ENCODE results near the gene FOXO1. TPM values are rescaled to one million over a fixed set of nuclear protein-coding genes. Genes with fewer than 3 reads are reported as not detected.

The FOXO1 gene
- total RNA-seq, 3 donors from 2014 or later, result 28.7 to 34.1 (median 30.5) TPM

GRCh38 chr13:40670307-40670706, 3.9 kb upstream of the FOXO1 start:
- Histone ChIP-seq H3K4me1 (ENCODE audit: low read depth) (peaks cover 13% of the 10 kb centered on the region), H3K4me3 (no peak overlapping the region), H3K36me3 (ENCODE audit: low read depth) (no peaks in the 10 kb centered on the region), H3K9me3 (no peaks in the 10 kb centered on the region)
- no peak for ATAC-seq
- intact Hi-C loops (cut with DNase I, micrococcal nuclease), result no loop called here
- TF ChIP-seq CTCF (IDR thresholded peaks at IDR 0.05), result no peak
- no peak for DNase-seq

- TF ChIP-seq CTCF (IDR thresholded peaks at IDR 0.05), result peak; percentile 32
- intact Hi-C loops (cut with DNase I, micrococcal nuclease), result no loop called here
- Histone ChIP-seq H3K36me3 (ENCODE audit: low read depth) (no peaks in the 10 kb centered on the region), H3K4me1 (ENCODE audit: low read depth) (peaks cover 16% of the 10 kb centered on the region), H3K4me3 (no peak overlapping the region), H3K9me3 (no peaks in the 10 kb centered on the region)
- ATAC-seq, result no peak
- DNase-seq, result peak in 2 of 3 donors; percentile 55 to 72
These were observed 1.9 kb upstream of the FOXO1 start for GRCh38 chr13:40668335-40668734.

GRCh38 chr13:40667622-40667978, 1.2 kb upstream of the FOXO1 start:
- DNase-seq, result peak in 2 of 3 donors; percentile 50 to 66
- H3K4me1 ChIP-seq (ENCODE audit: low read depth), result peaks cover 21% of the 10 kb centered on the region
- peak overlapping the region; percentile 73 for H3K4me3 ChIP-seq
- no peaks in the 10 kb centered on the region for H3K36me3 ChIP-seq (ENCODE audit: low read depth)
- no peak for TF ChIP-seq CTCF (IDR thresholded peaks at IDR 0.05)
- ATAC-seq, result no peak
- no peaks in the 10 kb centered on the region for H3K9me3 ChIP-seq
- intact Hi-C loops (cut with DNase I, micrococcal nuclease), result no loop called here

GRCh38 chr13:40666933-40667621, 636 bp upstream of the FOXO1 start:
- H3K9me3 ChIP-seq, result no peaks in the 10 kb centered on the region
- DNase-seq, result peak; percentile 58 to 78 (median 72)
- TF ChIP-seq CTCF (IDR thresholded peaks at IDR 0.05), result no peak
- intact Hi-C loops (cut with DNase I, micrococcal nuclease), result no loop called here
- peaks cover 21% of the 10 kb centered on the region for H3K4me1 ChIP-seq (ENCODE audit: low read depth)
- peak overlapping the region; percentile 73 for H3K4me3 ChIP-seq
- peak; percentile 32 for ATAC-seq
- no peaks in the 10 kb centered on the region for H3K36me3 ChIP-seq (ENCODE audit: low read depth)

GRCh38 chr13:40665126-40666044, 1.1 kb downstream of the FOXO1 start:
- Histone ChIP-seq H3K9me3 (no peaks in the 10 kb centered on the region), H3K36me3 (ENCODE audit: low read depth) (no peaks in the 10 kb centered on the region), H3K4me3 (peak overlapping the region; percentile 73), H3K4me1 (ENCODE audit: low read depth) (peaks cover 25% of the 10 kb centered on the region)
- DNase-seq (peak; percentile 55 to 74 (median 73)), ATAC-seq (peak; percentile 40)
- TF ChIP-seq CTCF (IDR thresholded peaks at IDR 0.05), result no peak
- intact Hi-C loops (cut with DNase I, micrococcal nuclease), result no loop called here
